ENCODE results near the gene CYP2J2.

DNA sequence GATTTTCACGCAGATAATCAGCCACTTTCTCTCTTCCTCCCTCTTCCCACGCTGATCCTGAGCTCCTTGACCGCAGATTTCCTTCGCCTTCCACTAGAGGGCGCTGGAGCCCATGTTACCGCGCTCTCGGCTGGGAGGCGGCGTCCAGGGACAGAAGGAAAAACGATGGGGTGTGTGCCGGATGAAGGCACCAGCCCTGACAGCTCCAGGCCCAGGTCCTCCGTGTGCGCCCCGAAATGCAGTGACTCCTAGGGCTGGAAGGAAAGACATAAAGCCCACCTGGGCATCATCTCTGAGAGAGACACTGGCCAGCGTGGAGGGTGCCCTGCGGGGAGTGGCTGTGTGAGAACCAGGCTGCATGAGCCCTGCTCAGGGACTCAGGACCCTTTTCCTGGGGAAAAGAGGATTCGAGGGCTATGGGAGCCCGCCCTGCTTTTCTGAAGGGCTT is 44.9 kb upstream of the CYP2J2 start:
- TF ChIP-seq, protein P1, sequence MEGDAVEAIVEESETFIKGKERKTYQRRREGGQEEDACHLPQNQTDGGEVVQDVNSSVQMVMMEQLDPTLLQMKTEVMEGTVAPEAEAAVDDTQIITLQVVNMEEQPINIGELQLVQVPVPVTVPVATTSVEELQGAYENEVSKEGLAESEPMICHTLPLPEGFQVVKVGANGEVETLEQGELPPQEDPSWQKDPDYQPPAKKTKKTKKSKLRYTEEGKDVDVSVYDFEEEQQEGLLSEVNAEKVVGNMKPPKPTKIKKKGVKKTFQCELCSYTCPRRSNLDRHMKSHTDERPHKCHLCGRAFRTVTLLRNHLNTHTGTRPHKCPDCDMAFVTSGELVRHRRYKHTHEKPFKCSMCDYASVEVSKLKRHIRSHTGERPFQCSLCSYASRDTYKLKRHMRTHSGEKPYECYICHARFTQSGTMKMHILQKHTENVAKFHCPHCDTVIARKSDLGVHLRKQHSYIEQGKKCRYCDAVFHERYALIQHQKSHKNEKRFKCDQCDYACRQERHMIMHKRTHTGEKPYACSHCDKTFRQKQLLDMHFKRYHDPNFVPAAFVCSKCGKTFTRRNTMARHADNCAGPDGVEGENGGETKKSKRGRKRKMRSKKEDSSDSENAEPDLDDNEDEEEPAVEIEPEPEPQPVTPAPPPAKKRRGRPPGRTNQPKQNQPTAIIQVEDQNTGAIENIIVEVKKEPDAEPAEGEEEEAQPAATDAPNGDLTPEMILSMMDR (conservative IDR thresholded peaks at IDR 0.05): peak; percentile 94
- TF ChIP-seq EZH2 (IDR thresholded peaks at IDR 0.05; ENCODE audit: low read depth): no peak
